Lower leg skin (tissue), 3 donors: ENCODE data around the gene NDEL1.

Source experiments
- POLR2A ChIP-seq, 2 donors: fragments of 450-650 bp; IDR thresholded peaks; one replicate each; pipeline ENCODE4 v1.6.1; 2016 to 2017; ENCODE audit warnings: antibody characterized with exemption in 2 of 2, mild to moderate bottlenecking in 1 of 2, moderate library complexity in 1 of 2
- TF ChIP-seq, protein P1 (sequence below), 3 donors: fragments of 450-650 bp; IDR thresholded peaks; one replicate each; pipeline ENCODE4 v1.5.1; 2016; ENCODE audit warnings: antibody characterized with exemption in 3 of 3, mild to moderate bottlenecking in 3 of 3, moderate library complexity in 2 of 3

DNA sequence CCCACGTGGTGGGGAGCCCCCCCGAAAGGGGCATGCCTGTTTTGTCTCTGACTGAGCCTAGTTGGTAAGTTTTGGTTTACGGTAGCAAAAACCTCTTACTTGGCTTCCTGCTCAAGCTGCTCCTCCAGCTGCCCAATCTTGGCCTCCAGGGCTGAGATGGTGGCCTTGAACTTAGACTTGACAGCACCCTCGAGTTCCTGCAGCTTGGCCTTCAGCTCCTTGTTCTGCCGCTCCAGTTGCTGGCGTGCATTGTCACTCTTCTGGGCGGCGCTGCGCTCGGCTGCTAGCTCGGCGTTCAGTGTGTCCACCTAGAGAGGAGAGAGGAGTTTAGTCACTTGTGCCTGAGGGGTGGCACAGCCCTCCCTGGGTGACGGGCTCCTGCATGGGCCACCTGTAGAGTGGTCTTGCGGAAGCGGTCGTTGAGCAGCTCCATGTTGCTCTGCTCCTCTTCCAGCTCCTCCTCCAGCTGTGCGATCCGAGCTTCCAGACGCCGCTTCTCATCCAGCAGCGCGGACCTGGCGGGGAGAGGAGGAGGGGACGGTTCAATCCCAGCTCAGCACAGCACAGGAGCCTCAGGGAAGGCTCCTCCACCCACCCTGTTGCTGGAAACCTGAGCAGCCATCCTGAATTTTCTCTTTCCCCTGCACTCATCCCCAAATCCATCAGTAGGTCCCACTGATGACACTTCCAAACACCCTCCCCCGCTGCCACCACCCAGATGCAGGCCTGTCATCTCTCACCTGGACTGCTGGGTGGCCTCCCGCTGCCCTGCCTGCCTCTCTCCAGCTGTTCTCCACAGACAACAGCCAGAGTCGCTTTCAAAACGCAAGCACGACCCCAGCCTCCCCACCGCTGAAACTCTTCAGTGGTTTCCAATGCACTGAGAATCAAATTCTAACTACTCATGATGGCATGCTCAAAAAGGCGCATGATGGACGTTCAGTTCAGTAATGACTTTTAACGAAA is 44.6 kb downstream of the NDEL1 start:
- TF ChIP-seq, protein P1, sequence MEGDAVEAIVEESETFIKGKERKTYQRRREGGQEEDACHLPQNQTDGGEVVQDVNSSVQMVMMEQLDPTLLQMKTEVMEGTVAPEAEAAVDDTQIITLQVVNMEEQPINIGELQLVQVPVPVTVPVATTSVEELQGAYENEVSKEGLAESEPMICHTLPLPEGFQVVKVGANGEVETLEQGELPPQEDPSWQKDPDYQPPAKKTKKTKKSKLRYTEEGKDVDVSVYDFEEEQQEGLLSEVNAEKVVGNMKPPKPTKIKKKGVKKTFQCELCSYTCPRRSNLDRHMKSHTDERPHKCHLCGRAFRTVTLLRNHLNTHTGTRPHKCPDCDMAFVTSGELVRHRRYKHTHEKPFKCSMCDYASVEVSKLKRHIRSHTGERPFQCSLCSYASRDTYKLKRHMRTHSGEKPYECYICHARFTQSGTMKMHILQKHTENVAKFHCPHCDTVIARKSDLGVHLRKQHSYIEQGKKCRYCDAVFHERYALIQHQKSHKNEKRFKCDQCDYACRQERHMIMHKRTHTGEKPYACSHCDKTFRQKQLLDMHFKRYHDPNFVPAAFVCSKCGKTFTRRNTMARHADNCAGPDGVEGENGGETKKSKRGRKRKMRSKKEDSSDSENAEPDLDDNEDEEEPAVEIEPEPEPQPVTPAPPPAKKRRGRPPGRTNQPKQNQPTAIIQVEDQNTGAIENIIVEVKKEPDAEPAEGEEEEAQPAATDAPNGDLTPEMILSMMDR (IDR thresholded peaks at IDR 0.05) = no peak
- no peak for TF ChIP-seq POLR2A (IDR thresholded peaks at IDR 0.05)
